Heart left ventricle (tissue), 16 donors: ENCODE data around the gene RFXANK. TPM values are rescaled to one million over a fixed set of nuclear protein-coding genes. Genes with fewer than 3 reads are reported as not detected.

ENCODE experiments used
- ATAC-seq, 4 donors: fragments of 200-7000 bp; cut with Tn5 transposase; one replicate each; pipeline ENCODE4 v1.9.1; 2020 to 2022; ENCODE audit warnings: moderate library complexity in 4 of 4, mild to moderate bottlenecking in 3 of 4, moderate number of reproducible peaks in 1 of 4
- DNase-seq, 5 donors: peaks; one replicate each; pipeline ENCODE4 v3.0.0-alpha.2; 2020
- H3K27ac ChIP-seq, 12 donors: fragments of 200-600 bp; sonication (generic) in 4 of 12; one replicate each; pipeline versions ENCODE4 v1.5.0 to v1.8.0; 2016 to 2022; ENCODE audit warnings: mild to moderate bottlenecking in 2 of 12
- H3K27me3 ChIP-seq, 9 donors: fragments of 200-600 bp; sonication (generic) in 2 of 9; one replicate each; pipeline versions ENCODE4 v1.5.1 to v1.8.0; 2016 to 2022; ENCODE audit warnings: mild to moderate bottlenecking in 3 of 9
- H3K36me3 ChIP-seq, 9 donors: fragments of 200-600 bp; sonication (generic) in 2 of 9; one replicate each; pipeline versions ENCODE4 v1.5.0 to v1.8.0; 2018 to 2022; ENCODE audit warnings: mild to moderate bottlenecking in 2 of 9
- H3K4me1 ChIP-seq, 12 donors: fragments of 200-600 bp; sonication (generic) in 4 of 12; one replicate each; pipeline versions ENCODE4 v1.5.0 to v1.8.0; 2016 to 2022; ENCODE audit warnings: mild to moderate bottlenecking in 3 of 12
- H3K4me3 ChIP-seq, 12 donors: fragments of 200-600 bp; sonication (generic) in 4 of 12; one replicate each; pipeline versions ENCODE4 v1.5.0 to v1.8.0; 2017 to 2022; ENCODE audit warnings: mild to moderate bottlenecking in 9 of 12, moderate library complexity in 4 of 12
- H3K9me3 ChIP-seq, 12 donors: fragments of 200-600 bp; sonication (generic) in 4 of 12; one replicate each; pipeline versions ENCODE4 v1.5.0 to v1.8.0; 2016 to 2022; ENCODE audit warnings: mild to moderate bottlenecking in 1 of 12
- CTCF ChIP-seq, 12 donors: fragments of 200-600 bp; sonication (generic) in 4 of 12; IDR thresholded peaks; one replicate each; pipeline versions ENCODE4 v1.5.0 to v1.8.0; 2018 to 2022; ENCODE audit warnings: antibody characterized with exemption in 12 of 12, mild to moderate bottlenecking in 5 of 12
- POLR2A ChIP-seq, 2 donors: fragments of 450-650 bp; IDR thresholded peaks; one replicate each; pipeline ENCODE4 v1.6.1; 2017; ENCODE audit warnings: antibody characterized with exemption in 2 of 2, mild to moderate bottlenecking in 2 of 2, moderate library complexity in 2 of 2
- WGBS, 4 donors: extraction: QIAGEN DNeasy Blood & Tissue Kit in 2 of 4; methylation state at CpG; one replicate each; pipeline versions ENCODE4 v1.1.5 to v1.1.7; 2013 to 2018; 5-methylcytosine and 5-hydroxymethylcytosine counted together
- intact Hi-C, 10 donors: fragments of 100-400 bp; cut with DNase I; formaldehyde crosslinking; loops; one replicate each; pipeline versions ENCODE4 v1.11.1 to v1.14.2; 2022
- polyA plus RNA-seq, 2 donors: library from polyadenylated mRNA; stranded (reverse); fragments of 200-250 nt; gene quantifications; one replicate each; pipeline ENCODE4 v1.2.3, GENCODE V29; 2013
- total RNA-seq, 9 donors: library from RNA; depleted of rRNA in 2 of 9; stranded (reverse); fragments of >200 nt in 2 of 9; fragmentation: NEBNext Ultra II Directional in 3 of 9; extraction: Animal tissue kit (Norgen Biotek cat#: 25700) in 3 of 9; gene quantifications; one replicate each; pipeline versions ENCODE4 v1.1.0 to v1.2.4, GENCODE V29; 2016 to 2023
- donor health status: ischemic (EF 13 %, LVEDD 7.1; RV severe dilation, severe dysfunction).
- donor health status: healthy with polysubstance abuse.
- donor health status: DM: no; HTN: yes; CAD: no.
- donor health status: DM: no; HTN: no; CAD: no.
- donor health status: ischemic (EF 25% LVEDD 6.9; RV normal size, moderate dysfunction).
- donor health status: ischemic (EF 25% LVEDD 5.7; RV mildly dilated, moderate dysfunction).
- donor health status: healthy.
- donor health status: DM: yes; HTN: yes; CAD: no.
- donor health status: ischemic (EF 35%, LVEDD 5.7; RV mildly dilated, moderate dysfunction).
- donor health status: nonischemic (EF 11% LVEDD 7.7; RV severe dilation, severe dysfunction).
- donor health status: DM: yes; HTN: yes; CAD: no.
- donor health status: PGD.
- donor health status: ischemic (EF 29% LVEDD 5.4; RV normal size, mild dysfunction).
- donor health status: nonischemic (EF 23%, LVEDD 6.1; RV moderate dilation, normal function).

Gene RFXANK
- total and polyA plus RNA-seq, 11 donors = 26.5 to 71.9 (median 42.3) TPM

GRCh38 chr19:19155495-19156219 lies 36.4 kb upstream of the RFXANK start:
- no peak for TF ChIP-seq POLR2A (IDR thresholded peaks at IDR 0.05)
- no peak for TF ChIP-seq CTCF (IDR thresholded peaks at IDR 0.05)
- no peak for DNase-seq
- Histone ChIP-seq H3K36me3 (peaks cover 0 to 10% (median 0%) of the 10 kb centered on the region in 9 donors), H3K4me3 (no peak overlapping the region), H3K9me3 (no peaks in the 10 kb centered on the region), H3K27me3 (no peaks in the 10 kb centered on the region), H3K27ac (no peak overlapping the region), H3K4me1 (no peaks in the 10 kb centered on the region)
- intact Hi-C loops = no loop called here
- ATAC-seq = no peak
- WGBS, 4 donors = 91 to 95% (median 92%) methylated on average over 7 to 10 of the region's 10 CpGs

GRCh38 chr19:19157808-19158207 lies 34.2 kb upstream of the RFXANK start:
- Histone ChIP-seq H3K27ac (no peak overlapping the region), H3K4me1 (no peaks in the 10 kb centered on the region), H3K4me3 (no peak overlapping the region), H3K9me3 (no peaks in the 10 kb centered on the region), H3K36me3 (peaks cover 0 to 10% (median 0%) of the 10 kb centered on the region in 9 donors), H3K27me3 (no peaks in the 10 kb centered on the region)
- ATAC-seq (no peak), DNase-seq (no peak)
- no peak for TF ChIP-seq POLR2A (IDR thresholded peaks at IDR 0.05)
- no peak for TF ChIP-seq CTCF (IDR thresholded peaks at IDR 0.05)
- WGBS, 4 donors = 75 to 84% (median 82%) methylated on average over 6 of the region's 6 CpGs
- intact Hi-C loops = no loop called here

- no peak for ATAC-seq
- WGBS, 4 donors = 88 to 94% (median 90%) methylated on average over 4 of the region's 4 CpGs
- intact Hi-C loops = no loop called here
- Histone ChIP-seq H3K9me3 (no peaks in the 10 kb centered on the region), H3K4me3 (no peak overlapping the region), H3K27me3 (no peaks in the 10 kb centered on the region), H3K27ac (no peak overlapping the region), H3K36me3 (peaks cover 0 to 10% (median 0%) of the 10 kb centered on the region in 9 donors), H3K4me1 (no peaks in the 10 kb centered on the region)
- no peak for TF ChIP-seq POLR2A (IDR thresholded peaks at IDR 0.05)
- no peak for TF ChIP-seq CTCF (IDR thresholded peaks at IDR 0.05)
- DNase-seq = no peak
Observed at GRCh38 chr19:19159534-19159933, 32.5 kb upstream of the RFXANK start.

- Histone ChIP-seq H3K4me1 (no peaks in the 10 kb centered on the region), H3K4me3 (no peak overlapping the region), H3K27ac (no peak overlapping the region), H3K36me3 (peaks cover 0 to 10% (median 0%) of the 10 kb centered on the region in 9 donors), H3K27me3 (no peaks in the 10 kb centered on the region), H3K9me3 (no peaks in the 10 kb centered on the region)
- DNase-seq = no peak
- WGBS, 4 donors = 48 to 60% (median 55%) methylated on average over 15 to 26 of the region's 26 CpGs
- intact Hi-C loops = no loop called here
- ATAC-seq = no peak
- no peak for TF ChIP-seq CTCF (IDR thresholded peaks at IDR 0.05)
- TF ChIP-seq POLR2A (IDR thresholded peaks at IDR 0.05) = no peak
Observed at GRCh38 chr19:19160461-19161035, 31.5 kb upstream of the RFXANK start.
